GM21825 (cell line): ENCODE data around the gene RPL12.

ENCODE experiments used
- ATAC-seq: cut with Tn5 transposase; IDR thresholded peaks from one replicate; pipeline ENCODE4 v1.9.1; 2021; ENCODE audit warnings: mild to moderate bottlenecking, moderate library complexity; ENCODE audit not compliant: unreplicated experiment

RPL12 gene

GRCh38 chr9:127450830-127451607 is at the start of gene RPL12, which contains the start of gene LRSAM1:
TSS of gene RPL12 (minus strand) at chr9:127451406. CDS start at chr9:127451317, 89 bp downstream.
TSS of gene LRSAM1 (plus strand) at chr9:127451510. CDS start at chr9:127454528, 3,018 bp downstream.
- peak; percentile 55 for ATAC-seq

GRCh38 chr9:127500862-127501261 is 49.7 kb upstream of the RPL12 start:
- no peak for ATAC-seq

DNA sequence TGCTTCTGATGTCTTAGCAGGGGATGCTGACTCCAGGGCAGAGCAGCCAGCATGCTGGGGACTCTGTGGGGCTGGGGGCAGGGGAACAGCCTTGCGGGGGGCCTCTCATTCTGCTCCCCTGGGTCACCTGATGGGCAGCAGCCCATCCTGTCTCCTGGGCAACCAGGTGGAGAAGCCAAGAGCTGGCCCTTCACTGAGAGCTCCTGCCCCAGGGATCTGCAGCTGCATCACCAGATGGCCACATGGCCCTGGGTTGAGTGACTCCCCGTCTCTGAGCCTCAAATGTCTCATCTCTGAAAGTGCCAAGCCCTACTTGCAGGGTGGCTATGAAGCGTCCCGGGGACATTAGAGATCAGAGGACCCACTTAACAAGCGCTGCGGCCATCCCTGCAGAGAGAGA is 49.2 kb upstream of the RPL12 start:
- no peak for ATAC-seq

GRCh38 chr9:127498298-127498697 is 47.1 kb upstream of the RPL12 start:
- no peak for ATAC-seq

- ATAC-seq: no peak
These were observed 46.6 kb upstream of the RPL12 start for GRCh38 chr9:127497656-127498290.

- no peak for ATAC-seq
These were observed 45.8 kb upstream of the RPL12 start for GRCh38 chr9:127496974-127497373.

- no peak for ATAC-seq
These were observed 44.8 kb upstream of the RPL12 start for GRCh38 chr9:127495884-127496555.

GRCh38 chr9:127494304-127494702 is 43.1 kb upstream of the RPL12 start:
- no peak for ATAC-seq

DNA sequence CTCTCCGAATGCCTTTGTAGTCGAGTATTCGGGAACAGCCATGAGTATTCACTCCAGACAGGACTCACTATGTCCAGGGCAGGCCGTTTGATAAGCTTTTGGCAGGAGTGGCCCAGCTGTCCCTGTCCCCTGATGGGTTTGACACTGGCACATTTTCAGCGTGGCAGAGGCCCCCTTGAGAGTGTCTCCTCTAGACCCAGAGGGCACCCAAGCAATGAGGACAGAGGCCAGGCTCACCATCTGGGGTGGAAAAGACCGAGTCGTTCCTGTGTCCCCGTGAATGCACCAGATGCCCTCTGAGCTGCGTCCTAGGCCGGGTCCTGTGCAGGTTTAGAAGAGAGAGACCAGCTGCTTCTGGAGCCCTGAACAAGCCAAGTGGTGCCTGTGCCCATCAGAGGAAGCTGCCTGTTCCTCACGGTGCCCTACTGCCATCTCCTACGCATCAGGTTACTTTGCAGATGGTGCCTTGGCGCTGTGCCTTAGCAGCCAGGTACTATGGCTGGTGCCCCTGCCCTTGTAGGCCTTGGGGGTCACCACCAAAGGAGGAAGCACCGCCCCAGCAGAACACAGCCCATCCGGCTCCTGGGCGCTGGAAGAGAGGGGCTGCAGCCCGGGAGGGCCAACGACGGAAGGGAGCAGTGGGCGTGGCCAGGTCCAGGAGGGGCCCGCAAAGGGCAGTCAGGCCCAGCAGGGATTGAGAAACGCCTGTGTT is 42.5 kb upstream of the RPL12 start:
- no peak for ATAC-seq

DNA sequence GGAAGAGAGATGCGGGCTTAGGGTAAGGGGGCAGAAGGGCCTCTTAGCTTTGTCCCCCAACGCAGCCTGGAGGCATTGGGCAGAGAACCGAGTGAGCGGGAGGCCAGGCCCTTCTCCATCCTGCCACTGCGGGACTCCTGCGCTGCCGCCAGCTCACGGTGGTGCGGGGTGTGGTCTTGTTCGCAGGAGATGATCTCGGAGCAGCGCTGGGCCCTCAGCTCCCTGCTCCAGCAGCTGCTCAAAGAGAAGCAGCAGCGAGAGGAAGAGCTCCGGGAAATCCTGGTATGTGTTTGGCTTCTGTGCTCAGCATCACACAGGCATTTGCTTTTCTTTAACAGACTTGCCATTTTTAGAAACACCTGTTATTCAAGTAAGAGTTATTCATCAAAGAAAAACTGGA is 41.4 kb upstream of the RPL12 start:
- ATAC-seq: no peak

GRCh38 chr9:127491516-127491915 is 40.3 kb upstream of the RPL12 start:
- ATAC-seq: no peak

DNA sequence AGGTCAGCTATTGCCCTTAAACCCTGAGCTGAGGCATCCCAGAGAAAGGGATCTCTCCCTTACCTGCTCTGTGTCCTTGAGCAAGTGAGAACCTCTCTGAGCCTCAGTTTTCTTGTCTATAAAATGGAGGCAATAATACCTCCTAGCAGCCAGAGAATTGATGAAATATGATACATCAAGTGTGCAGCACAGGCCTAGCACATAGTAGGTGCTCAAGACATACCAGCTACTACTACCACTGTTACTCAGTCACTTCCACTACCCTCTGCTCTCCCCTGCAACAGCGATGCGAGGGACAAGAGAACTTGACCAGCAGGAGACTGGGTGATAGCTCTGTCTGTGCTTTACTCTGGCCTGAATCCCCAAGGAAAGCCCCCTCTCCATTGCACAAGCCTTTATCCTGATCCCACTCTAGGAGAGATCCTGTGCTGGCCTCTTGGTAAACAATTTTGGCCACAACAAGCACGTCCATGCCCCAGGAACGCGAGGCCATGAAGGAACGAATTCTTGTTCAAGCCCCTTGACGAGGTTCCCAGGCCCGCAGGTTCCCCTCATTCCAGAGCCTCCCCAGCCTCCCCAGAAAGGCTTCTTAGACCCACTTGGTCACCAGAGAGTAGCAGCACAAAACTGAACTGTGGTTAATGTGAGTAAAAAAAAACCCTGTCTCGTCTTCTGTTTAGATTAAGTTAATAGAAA is 39.5 kb upstream of the RPL12 start:
- no peak for ATAC-seq

GRCh38 chr9:127489471-127490115 is 38.4 kb upstream of the RPL12 start:
- ATAC-seq: no peak

DNA sequence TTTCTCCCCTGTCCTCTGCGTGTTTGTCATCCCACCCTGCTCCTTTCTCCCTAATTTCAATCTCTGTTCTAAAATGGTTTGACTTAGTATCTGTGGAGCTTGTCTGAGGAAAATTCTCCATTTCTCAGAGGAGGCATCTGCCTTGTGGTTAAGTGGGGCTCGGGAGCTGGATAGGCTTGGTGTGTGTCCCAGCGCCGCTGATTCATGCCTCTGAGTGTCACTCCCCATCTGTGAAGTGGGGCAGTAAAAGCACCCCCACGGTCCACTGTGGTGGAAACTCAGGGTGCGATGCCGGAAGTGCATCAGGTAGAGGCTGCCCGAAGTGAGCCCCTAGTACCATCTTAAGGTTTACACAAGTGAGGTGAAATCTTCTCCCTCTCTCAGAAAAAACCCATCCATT is 37.7 kb upstream of the RPL12 start:
- no peak for ATAC-seq

DNA sequence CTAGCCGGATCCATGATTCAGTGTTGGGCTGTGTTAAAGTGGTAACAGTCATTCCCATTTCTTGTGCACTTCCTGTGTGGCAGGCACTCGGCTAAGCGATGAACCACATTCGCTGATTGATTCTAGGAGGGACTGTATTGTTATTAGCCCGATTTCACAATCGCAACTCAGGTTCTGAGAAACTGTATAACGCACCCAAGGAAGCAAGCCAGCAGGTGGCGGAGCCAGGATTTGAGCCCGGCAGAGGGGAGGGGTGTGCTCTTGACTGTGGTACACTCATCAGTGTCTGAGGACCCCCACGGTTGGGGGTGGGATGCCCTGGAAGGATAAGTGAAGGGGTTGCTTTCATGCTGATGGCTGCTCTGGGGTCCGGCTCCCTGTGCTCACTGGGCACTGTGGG is 34.8 kb upstream of the RPL12 start:
- ATAC-seq: no peak

- no peak for ATAC-seq
These were observed 31.5 kb upstream of the RPL12 start for GRCh38 chr9:127482662-127483061.

- no peak for ATAC-seq
These were observed 28.4 kb upstream of the RPL12 start for GRCh38 chr9:127479507-127480081.

DNA sequence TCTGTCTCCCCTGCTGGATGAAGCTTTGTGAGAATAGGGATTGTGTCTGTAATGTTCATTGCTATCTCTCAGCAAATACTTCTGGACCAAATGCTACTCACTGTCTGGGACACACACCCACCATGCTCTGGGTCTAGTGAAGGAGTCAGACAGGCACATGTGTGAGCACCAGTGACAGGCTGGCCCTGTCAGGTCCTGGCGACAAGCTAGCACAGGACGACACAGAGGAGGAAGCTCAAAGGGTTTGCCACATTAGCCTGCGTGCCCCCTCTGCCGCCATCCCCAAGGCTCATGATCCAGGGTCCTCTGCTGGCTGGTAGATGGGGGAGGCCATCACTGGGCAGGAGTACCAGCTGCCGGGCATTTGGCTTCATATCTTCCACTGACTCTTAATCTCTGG is 23.4 kb upstream of the RPL12 start:
- ATAC-seq: no peak

DNA sequence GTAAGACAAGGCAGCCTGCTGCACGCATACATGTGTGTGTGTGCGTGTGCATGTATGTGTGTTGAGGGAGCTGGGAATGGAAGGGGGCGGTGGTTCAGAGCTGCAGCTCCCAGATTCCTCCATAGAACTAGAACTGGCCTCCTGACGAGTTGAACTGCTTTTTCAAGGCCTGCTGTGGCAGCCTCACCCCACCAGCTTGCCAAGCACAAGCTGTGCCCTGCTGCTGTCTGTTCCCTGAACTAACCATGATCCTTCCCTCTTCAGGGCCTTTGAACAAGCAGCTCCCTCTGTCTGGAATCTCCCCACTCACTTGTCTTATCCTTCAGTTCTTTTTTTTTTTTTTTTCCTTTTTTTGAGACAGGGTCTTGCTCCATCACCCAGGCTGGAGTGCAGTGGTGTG is 22.7 kb upstream of the RPL12 start:
- ATAC-seq: no peak

DNA sequence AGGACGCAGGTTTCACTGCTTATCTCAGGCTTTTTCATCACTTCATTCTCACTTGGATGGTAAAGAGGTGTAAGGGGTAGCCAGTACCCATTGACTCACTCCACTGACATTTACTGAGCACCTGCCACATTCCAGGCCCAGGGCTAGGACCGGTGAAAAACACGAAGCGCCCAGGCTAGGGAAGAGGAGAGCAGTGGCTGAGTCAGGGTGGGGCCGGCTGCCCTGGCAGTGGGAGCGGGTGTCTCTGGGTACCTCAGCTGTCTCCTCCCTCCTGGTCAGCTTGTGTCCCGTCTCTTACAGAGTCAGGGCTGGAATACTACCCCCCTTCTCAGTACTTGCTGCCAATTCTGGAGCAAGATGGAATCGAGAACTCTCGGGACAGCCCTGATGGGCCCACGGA is 22.3 kb upstream of the RPL12 start:
- ATAC-seq: no peak
